HEK293 (cell line): ENCODE measurements around the gene ZBTB48.

Source experiments
- FEZF1 ChIP-seq: fragments of 450-650 bp; formaldehyde crosslinking; IDR thresholded peaks from 2 replicates; pipeline ENCODE4 v1.5.1; 2016; ENCODE audit warnings: missing biosample characterization, missing genetic modification characterization
- HOXD13 ChIP-seq: sonication (generic); formaldehyde crosslinking; IDR thresholded peaks from 2 replicates; pipeline ENCODE4 v1.8.0; 2022; ENCODE audit warnings: missing genetic modification reagents, borderline replicate concordance
- SALL2 ChIP-seq: fragments of 450-650 bp; formaldehyde crosslinking; IDR thresholded peaks from 2 replicates; pipeline ENCODE4 v1.5.0; 2017; ENCODE audit warnings: missing biosample characterization, mild to moderate bottlenecking, missing genetic modification characterization, borderline replicate concordance
- TRIM28 ChIP-seq: IDR thresholded peaks from 2 replicates; pipeline ENCODE4 v1.6.1; 2011; ENCODE audit warnings: low read length, control low read depth, borderline replicate concordance
- ZBTB48 ChIP-seq: fragments of 450-650 bp; formaldehyde crosslinking; IDR thresholded peaks from 2 replicates; pipeline ENCODE4 v1.5.1; 2016; ENCODE audit warnings: missing biosample characterization, missing genetic modification characterization
- ZEB2 ChIP-seq: fragments of 450-650 bp; formaldehyde crosslinking; IDR thresholded peaks from 2 replicates; pipeline ENCODE4 v1.5.1; 2016; ENCODE audit warnings: missing biosample characterization, missing genetic modification characterization
- ZIC2 ChIP-seq: fragments of 450-650 bp; formaldehyde crosslinking; IDR thresholded peaks from 2 replicates; pipeline ENCODE4 v1.5.1; 2016; ENCODE audit warnings: missing biosample characterization, missing genetic modification characterization
- ZNF184 ChIP-seq: fragments of 450-650 bp; IDR thresholded peaks from 2 replicates; pipeline ENCODE4 v1.5.1; 2018; ENCODE audit warnings: missing biosample characterization, mild to moderate bottlenecking, missing genetic modification characterization
- ZNF19 ChIP-seq: fragments of 450-650 bp; formaldehyde crosslinking; IDR thresholded peaks from 2 replicates; pipeline ENCODE4; 2016; ENCODE audit warnings: missing biosample characterization, missing genetic modification characterization, low read depth
- ZNF239 ChIP-seq: fragments of 450-650 bp; formaldehyde crosslinking; IDR thresholded peaks from 2 replicates; pipeline ENCODE4 v1.5.1; 2016; ENCODE audit warnings: missing biosample characterization, missing genetic modification characterization
- ZNF24 ChIP-seq: fragments of 450-650 bp; formaldehyde crosslinking; IDR thresholded peaks from 2 replicates; pipeline ENCODE4 v1.5.1; 2016; ENCODE audit warnings: missing biosample characterization, missing genetic modification characterization
- ZNF391 ChIP-seq: fragments of 450-650 bp; formaldehyde crosslinking; IDR thresholded peaks from 2 replicates; pipeline ENCODE4 v1.5.1; 2016; ENCODE audit warnings: low read depth, missing biosample characterization, missing genetic modification characterization, borderline replicate concordance
- ZNF544 ChIP-seq: fragments of 450-650 bp; formaldehyde crosslinking; IDR thresholded peaks from 2 replicates; pipeline ENCODE4 v1.5.0; 2017; ENCODE audit warnings: missing biosample characterization, missing genetic modification characterization
- ZNF571 ChIP-seq: fragments of 450-650 bp; formaldehyde crosslinking; IDR thresholded peaks from 2 replicates; pipeline ENCODE4 v1.5.0; 2017; ENCODE audit warnings: missing biosample characterization, missing genetic modification characterization
- ZNF585B ChIP-seq: fragments of 450-650 bp; formaldehyde crosslinking; IDR thresholded peaks from 2 replicates; pipeline ENCODE4 v1.5.1; 2016; ENCODE audit warnings: missing biosample characterization, missing genetic modification characterization
- ZNF600 ChIP-seq: fragments of 450-650 bp; formaldehyde crosslinking; IDR thresholded peaks from 2 replicates; pipeline ENCODE4 v1.5.1; 2016; ENCODE audit warnings: missing biosample characterization, missing genetic modification characterization
- ZNF610 ChIP-seq: fragments of 450-650 bp; formaldehyde crosslinking; IDR thresholded peaks from 2 replicates; pipeline ENCODE4 v1.5.1; 2016; ENCODE audit warnings: missing biosample characterization, missing genetic modification characterization, borderline replicate concordance
- ZNF626 ChIP-seq: fragments of 450-650 bp; sonication (Bioruptor Pico); formaldehyde crosslinking; IDR thresholded peaks from 2 replicates; pipeline ENCODE4 v1.5.1; 2018; ENCODE audit warnings: missing biosample characterization, missing genetic modification characterization, inconsistent platforms
- ZNF791 ChIP-seq: fragments of 450-650 bp; formaldehyde crosslinking; IDR thresholded peaks from 2 replicates; pipeline ENCODE4 v1.5.1; 2016; ENCODE audit warnings: missing biosample characterization, missing genetic modification characterization
- TF ChIP-seq, protein P1 (sequence below): fragments of 450-650 bp; formaldehyde crosslinking; IDR thresholded peaks from 2 replicates; pipeline ENCODE4 v1.5.1; 2016; ENCODE audit warnings: missing biosample characterization, missing genetic modification characterization
- TF ChIP-seq, protein P2 (sequence below): fragments of 450-650 bp; formaldehyde crosslinking; conservative IDR thresholded peaks from 2 replicates; pipeline ENCODE4 v1.5.1; 2016; ENCODE audit warnings: low read depth, missing biosample characterization, missing genetic modification characterization
- TF ChIP-seq, protein P3 (sequence below): sonication (generic); formaldehyde crosslinking; IDR thresholded peaks from 2 replicates; pipeline ENCODE4 v1.8.1; 2022; ENCODE audit warnings: mild to moderate bottlenecking, moderate library complexity, missing genetic modification reagents
- TF ChIP-seq, protein P4 (sequence below): fragments of 450-650 bp; formaldehyde crosslinking; IDR thresholded peaks from 2 replicates; pipeline ENCODE4 v1.5.0; 2017; ENCODE audit warnings: missing biosample characterization, missing genetic modification characterization, borderline replicate concordance
- TF ChIP-seq, protein P5 (sequence below): fragments of 450-650 bp; formaldehyde crosslinking; IDR thresholded peaks from 2 replicates; pipeline ENCODE4 v1.5.1; 2017; ENCODE audit warnings: missing biosample characterization, missing genetic modification characterization
- TF ChIP-seq, protein P6 (sequence below): fragments of 450-650 bp; formaldehyde crosslinking; IDR thresholded peaks from 2 replicates; pipeline ENCODE4 v1.5.1; 2016; ENCODE audit warnings: missing biosample characterization, missing genetic modification characterization, borderline replicate concordance

Gene ZBTB48

GRCh38 chr1:6634371-6635052 is 54.7 kb downstream of the ZBTB48 start (continued):
- TF ChIP-seq, protein P1, sequence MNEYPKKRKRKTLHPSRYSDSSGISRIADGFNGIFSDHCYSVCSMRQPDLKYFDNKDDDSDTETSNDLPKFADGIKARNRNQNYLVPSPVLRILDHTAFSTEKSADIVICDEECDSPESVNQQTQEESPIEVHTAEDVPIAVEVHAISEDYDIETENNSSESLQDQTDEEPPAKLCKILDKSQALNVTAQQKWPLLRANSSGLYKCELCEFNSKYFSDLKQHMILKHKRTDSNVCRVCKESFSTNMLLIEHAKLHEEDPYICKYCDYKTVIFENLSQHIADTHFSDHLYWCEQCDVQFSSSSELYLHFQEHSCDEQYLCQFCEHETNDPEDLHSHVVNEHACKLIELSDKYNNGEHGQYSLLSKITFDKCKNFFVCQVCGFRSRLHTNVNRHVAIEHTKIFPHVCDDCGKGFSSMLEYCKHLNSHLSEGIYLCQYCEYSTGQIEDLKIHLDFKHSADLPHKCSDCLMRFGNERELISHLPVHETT (tag by site-specific recombination) = no peak
- TF ChIP-seq, protein P2, sequence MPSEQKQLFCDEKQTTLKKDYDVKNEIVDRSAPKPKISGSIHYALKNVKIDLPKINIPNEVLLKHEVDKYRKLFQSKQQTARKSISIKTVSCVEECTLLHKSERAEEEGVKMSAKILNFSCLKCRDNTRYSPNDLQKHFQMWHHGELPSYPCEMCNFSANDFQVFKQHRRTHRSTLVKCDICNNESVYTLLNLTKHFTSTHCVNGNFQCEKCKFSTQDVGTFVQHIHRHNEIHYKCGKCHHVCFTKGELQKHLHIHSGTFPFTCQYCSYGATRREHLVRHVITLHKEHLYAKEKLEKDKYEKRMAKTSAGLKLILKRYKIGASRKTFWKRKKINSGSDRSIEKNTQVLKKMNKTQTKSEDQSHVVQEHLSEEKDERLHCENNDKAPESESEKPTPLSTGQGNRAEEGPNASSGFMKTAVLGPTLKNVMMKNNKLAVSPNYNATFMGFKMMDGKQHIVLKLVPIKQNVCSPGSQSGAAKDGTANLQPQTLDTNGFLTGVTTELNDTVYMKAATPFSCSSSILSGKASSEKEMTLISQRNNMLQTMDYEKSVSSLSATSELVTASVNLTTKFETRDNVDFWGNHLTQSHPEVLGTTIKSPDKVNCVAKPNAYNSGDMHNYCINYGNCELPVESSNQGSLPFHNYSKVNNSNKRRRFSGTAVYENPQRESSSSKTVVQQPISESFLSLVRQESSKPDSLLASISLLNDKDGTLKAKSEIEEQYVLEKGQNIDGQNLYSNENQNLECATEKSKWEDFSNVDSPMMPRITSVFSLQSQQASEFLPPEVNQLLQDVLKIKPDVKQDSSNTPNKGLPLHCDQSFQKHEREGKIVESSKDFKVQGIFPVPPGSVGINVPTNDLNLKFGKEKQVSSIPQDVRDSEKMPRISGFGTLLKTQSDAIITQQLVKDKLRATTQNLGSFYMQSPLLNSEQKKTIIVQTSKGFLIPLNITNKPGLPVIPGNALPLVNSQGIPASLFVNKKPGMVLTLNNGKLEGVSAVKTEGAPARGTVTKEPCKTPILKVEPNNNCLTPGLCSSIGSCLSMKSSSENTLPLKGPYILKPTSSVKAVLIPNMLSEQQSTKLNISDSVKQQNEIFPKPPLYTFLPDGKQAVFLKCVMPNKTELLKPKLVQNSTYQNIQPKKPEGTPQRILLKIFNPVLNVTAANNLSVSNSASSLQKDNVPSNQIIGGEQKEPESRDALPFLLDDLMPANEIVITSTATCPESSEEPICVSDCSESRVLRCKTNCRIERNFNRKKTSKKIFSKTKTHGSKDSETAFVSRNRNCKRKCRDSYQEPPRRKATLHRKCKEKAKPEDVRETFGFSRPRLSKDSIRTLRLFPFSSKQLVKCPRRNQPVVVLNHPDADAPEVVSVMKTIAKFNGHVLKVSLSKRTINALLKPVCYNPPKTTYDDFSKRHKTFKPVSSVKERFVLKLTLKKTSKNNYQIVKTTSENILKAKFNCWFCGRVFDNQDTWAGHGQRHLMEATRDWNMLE (tag by site-specific recombination) = no peak
- TF ChIP-seq ZNF391 (tag by site-specific recombination) (no peak), ZNF610 (tag by site-specific recombination) (no peak), ZNF239 (tag by site-specific recombination) (no peak), ZNF24 (no peak), ZNF19 (tag by site-specific recombination) (no peak), ZNF626 (tag by site-specific recombination) (no peak), ZNF571 (tag by site-specific recombination) (no peak), ZBTB48 (tag by site-specific recombination) (no peak), ZNF585B (tag by site-specific recombination) (no peak), TRIM28 (no peak), ZNF184 (tag by site-specific recombination) (no peak), FEZF1 (tag by site-specific recombination) (no peak), SALL2 (tag by site-specific recombination) (no peak), ZIC2 (0 out of 2 replicates have a peak, but pooled peaks have one; percentile 9), ZNF791 (tag by site-specific recombination) (no peak), ZNF544 (no peak), HOXD13 (CRISPR knock-in tag) (no peak), ZNF600 (tag by site-specific recombination) (peak; percentile 75), ZEB2 (no peak)
- TF ChIP-seq, protein P3, sequence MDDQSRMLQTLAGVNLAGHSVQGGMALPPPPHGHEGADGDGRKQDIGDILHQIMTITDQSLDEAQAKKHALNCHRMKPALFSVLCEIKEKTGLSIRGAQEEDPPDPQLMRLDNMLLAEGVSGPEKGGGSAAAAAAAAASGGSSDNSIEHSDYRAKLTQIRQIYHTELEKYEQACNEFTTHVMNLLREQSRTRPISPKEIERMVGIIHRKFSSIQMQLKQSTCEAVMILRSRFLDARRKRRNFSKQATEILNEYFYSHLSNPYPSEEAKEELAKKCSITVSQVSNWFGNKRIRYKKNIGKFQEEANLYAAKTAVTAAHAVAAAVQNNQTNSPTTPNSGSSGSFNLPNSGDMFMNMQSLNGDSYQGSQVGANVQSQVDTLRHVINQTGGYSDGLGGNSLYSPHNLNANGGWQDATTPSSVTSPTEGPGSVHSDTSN (CRISPR knock-in tag) = no peak
- TF ChIP-seq, protein P4, sequence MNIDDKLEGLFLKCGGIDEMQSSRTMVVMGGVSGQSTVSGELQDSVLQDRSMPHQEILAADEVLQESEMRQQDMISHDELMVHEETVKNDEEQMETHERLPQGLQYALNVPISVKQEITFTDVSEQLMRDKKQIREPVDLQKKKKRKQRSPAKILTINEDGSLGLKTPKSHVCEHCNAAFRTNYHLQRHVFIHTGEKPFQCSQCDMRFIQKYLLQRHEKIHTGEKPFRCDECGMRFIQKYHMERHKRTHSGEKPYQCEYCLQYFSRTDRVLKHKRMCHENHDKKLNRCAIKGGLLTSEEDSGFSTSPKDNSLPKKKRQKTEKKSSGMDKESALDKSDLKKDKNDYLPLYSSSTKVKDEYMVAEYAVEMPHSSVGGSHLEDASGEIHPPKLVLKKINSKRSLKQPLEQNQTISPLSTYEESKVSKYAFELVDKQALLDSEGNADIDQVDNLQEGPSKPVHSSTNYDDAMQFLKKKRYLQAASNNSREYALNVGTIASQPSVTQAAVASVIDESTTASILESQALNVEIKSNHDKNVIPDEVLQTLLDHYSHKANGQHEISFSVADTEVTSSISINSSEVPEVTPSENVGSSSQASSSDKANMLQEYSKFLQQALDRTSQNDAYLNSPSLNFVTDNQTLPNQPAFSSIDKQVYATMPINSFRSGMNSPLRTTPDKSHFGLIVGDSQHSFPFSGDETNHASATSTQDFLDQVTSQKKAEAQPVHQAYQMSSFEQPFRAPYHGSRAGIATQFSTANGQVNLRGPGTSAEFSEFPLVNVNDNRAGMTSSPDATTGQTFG (tag by site-specific recombination) = no peak
- TF ChIP-seq, protein P5, sequence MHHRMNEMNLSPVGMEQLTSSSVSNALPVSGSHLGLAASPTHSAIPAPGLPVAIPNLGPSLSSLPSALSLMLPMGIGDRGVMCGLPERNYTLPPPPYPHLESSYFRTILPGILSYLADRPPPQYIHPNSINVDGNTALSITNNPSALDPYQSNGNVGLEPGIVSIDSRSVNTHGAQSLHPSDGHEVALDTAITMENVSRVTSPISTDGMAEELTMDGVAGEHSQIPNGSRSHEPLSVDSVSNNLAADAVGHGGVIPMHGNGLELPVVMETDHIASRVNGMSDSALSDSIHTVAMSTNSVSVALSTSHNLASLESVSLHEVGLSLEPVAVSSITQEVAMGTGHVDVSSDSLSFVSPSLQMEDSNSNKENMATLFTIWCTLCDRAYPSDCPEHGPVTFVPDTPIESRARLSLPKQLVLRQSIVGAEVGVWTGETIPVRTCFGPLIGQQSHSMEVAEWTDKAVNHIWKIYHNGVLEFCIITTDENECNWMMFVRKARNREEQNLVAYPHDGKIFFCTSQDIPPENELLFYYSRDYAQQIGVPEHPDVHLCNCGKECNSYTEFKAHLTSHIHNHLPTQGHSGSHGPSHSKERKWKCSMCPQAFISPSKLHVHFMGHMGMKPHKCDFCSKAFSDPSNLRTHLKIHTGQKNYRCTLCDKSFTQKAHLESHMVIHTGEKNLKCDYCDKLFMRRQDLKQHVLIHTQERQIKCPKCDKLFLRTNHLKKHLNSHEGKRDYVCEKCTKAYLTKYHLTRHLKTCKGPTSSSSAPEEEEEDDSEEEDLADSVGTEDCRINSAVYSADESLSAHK (tag by site-specific recombination) = no peak
- TF ChIP-seq, protein P6, sequence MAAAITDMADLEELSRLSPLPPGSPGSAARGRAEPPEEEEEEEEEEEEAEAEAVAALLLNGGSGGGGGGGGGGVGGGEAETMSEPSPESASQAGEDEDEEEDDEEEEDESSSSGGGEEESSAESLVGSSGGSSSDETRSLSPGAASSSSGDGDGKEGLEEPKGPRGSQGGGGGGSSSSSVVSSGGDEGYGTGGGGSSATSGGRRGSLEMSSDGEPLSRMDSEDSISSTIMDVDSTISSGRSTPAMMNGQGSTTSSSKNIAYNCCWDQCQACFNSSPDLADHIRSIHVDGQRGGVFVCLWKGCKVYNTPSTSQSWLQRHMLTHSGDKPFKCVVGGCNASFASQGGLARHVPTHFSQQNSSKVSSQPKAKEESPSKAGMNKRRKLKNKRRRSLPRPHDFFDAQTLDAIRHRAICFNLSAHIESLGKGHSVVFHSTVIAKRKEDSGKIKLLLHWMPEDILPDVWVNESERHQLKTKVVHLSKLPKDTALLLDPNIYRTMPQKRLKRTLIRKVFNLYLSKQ = no peak
